HUES6 (cell line): ENCODE results near the gene PRR15L.

Experiments used
- H3K27ac ChIP-seq: 2 replicates; pipeline ENCODE4 v1.7.0; 2013; ENCODE audit warnings: low read depth, mild to moderate bottlenecking, low read length, inconsistent platforms
- H3K27me3 ChIP-seq: 2 replicates; pipeline ENCODE4 v1.6.1; 2013; ENCODE audit warnings: low read length; ENCODE audit not compliant: control insufficient read depth, insufficient read depth
- H3K36me3 ChIP-seq: 2 replicates; pipeline ENCODE4 v1.6.1; 2013; ENCODE audit warnings: low read length; ENCODE audit not compliant: control insufficient read depth, insufficient read depth
- H3K4me1 ChIP-seq: 2 replicates; pipeline ENCODE4 v1.6.1; 2013; ENCODE audit warnings: low read length; ENCODE audit not compliant: control insufficient read depth, insufficient read depth
- H3K4me3 ChIP-seq: 2 replicates; pipeline ENCODE4 v1.5.1; 2013; ENCODE audit warnings: low read depth, low read length
- H3K9ac ChIP-seq: one replicate; pipeline ENCODE4 v1.6.1; 2013; ENCODE audit warnings: mild to moderate bottlenecking, low read length
- H3K9me3 ChIP-seq: 2 replicates; pipeline ENCODE4 v1.6.1; 2013; ENCODE audit warnings: low read depth, low read length; ENCODE audit not compliant: control insufficient read depth, insufficient read depth

The PRR15L gene

GRCh38 chr17:47956791-47957590, 692 bp downstream of the PRR15L start:
- H3K36me3 ChIP-seq, result no peaks in the 10 kb centered on the region
- H3K9ac ChIP-seq, result no peak overlapping the region
- H3K27ac ChIP-seq, result no peak overlapping the region
- H3K4me1 ChIP-seq, result peaks cover 15% of the 10 kb centered on the region
- no peaks in the 10 kb centered on the region for H3K9me3 ChIP-seq
- H3K4me3 ChIP-seq, result no peak overlapping the region
- no peaks in the 10 kb centered on the region for H3K27me3 ChIP-seq

- no peaks in the 10 kb centered on the region for H3K36me3 ChIP-seq
- no peak overlapping the region for H3K9ac ChIP-seq
- no peak overlapping the region for H3K4me3 ChIP-seq
- H3K4me1 ChIP-seq, result peaks cover 15% of the 10 kb centered on the region
- H3K27ac ChIP-seq, result no peak overlapping the region
- H3K9me3 ChIP-seq, result no peaks in the 10 kb centered on the region
- no peaks in the 10 kb centered on the region for H3K27me3 ChIP-seq
Measured at GRCh38 chr17:47955497-47956461, 1.9 kb downstream of the PRR15L start.

GRCh38 chr17:47953909-47954308, 3.8 kb downstream of the PRR15L start:
- no peak overlapping the region for H3K4me3 ChIP-seq
- no peaks in the 10 kb centered on the region for H3K27me3 ChIP-seq
- peaks cover 23% of the 10 kb centered on the region for H3K4me1 ChIP-seq
- H3K36me3 ChIP-seq, result no peaks in the 10 kb centered on the region
- no peak overlapping the region for H3K9ac ChIP-seq
- H3K27ac ChIP-seq, result no peak overlapping the region
- no peaks in the 10 kb centered on the region for H3K9me3 ChIP-seq

GRCh38 chr17:47952171-47953021, 5.3 kb downstream of the PRR15L start:
- Histone ChIP-seq H3K4me3 (no peak overlapping the region), H3K9ac (no peak overlapping the region), H3K4me1 (peaks cover 19% of the 10 kb centered on the region), H3K36me3 (0 out of 2 replicates have a peak, but pooled peaks cover 3% of the 10 kb centered on the region), H3K27me3 (no peaks in the 10 kb centered on the region), H3K9me3 (no peaks in the 10 kb centered on the region), H3K27ac (no peak overlapping the region)

- H3K4me3 ChIP-seq, result no peak overlapping the region
- H3K27me3 ChIP-seq, result no peaks in the 10 kb centered on the region
- H3K4me1 ChIP-seq, result peaks cover 14% of the 10 kb centered on the region
- no peaks in the 10 kb centered on the region for H3K9me3 ChIP-seq
- H3K36me3 ChIP-seq, result 0 out of 2 replicates have a peak, but pooled peaks cover 3% of the 10 kb centered on the region
- no peak overlapping the region for H3K27ac ChIP-seq
- H3K9ac ChIP-seq, result no peak overlapping the region
Measured at GRCh38 chr17:47950448-47950847, 7.2 kb downstream of the PRR15L start.

- no peak overlapping the region for H3K4me3 ChIP-seq
- H3K9me3 ChIP-seq, result no peaks in the 10 kb centered on the region
Measured at GRCh38 chr17:47949946-47950345, 7.7 kb downstream of the PRR15L start.

GRCh38 chr17:47949197-47949759, 8.4 kb downstream of the PRR15L start:
- Histone ChIP-seq H3K36me3 (0 out of 2 replicates have a peak, but pooled peaks cover 9% of the 10 kb centered on the region), H3K9ac (peak overlapping the region; percentile 37), H3K4me3 (peak overlapping the region; percentile 42), H3K27me3 (no peaks in the 10 kb centered on the region), H3K27ac (no peak overlapping the region), H3K4me1 (peaks cover 14% of the 10 kb centered on the region), H3K9me3 (no peaks in the 10 kb centered on the region)

More at GRCh38 chr17:47949946-47950345, 7.7 kb downstream of the PRR15L start:
- peaks cover 14% of the 10 kb centered on the region for H3K4me1 ChIP-seq
- H3K36me3 ChIP-seq, result 0 out of 2 replicates have a peak, but pooled peaks cover 8% of the 10 kb centered on the region
- H3K27ac ChIP-seq, result no peak overlapping the region
- no peaks in the 10 kb centered on the region for H3K27me3 ChIP-seq
- H3K9ac ChIP-seq, result no peak overlapping the region

- H3K36me3 ChIP-seq, result 0 out of 2 replicates have a peak, but pooled peaks cover 9% of the 10 kb centered on the region
- peaks cover 14% of the 10 kb centered on the region for H3K4me1 ChIP-seq
- H3K9ac ChIP-seq, result peak overlapping the region; percentile 37
- no peak overlapping the region for H3K4me3 ChIP-seq
- H3K27ac ChIP-seq, result no peak overlapping the region
- H3K9me3 ChIP-seq, result no peaks in the 10 kb centered on the region
- H3K27me3 ChIP-seq, result no peaks in the 10 kb centered on the region
Measured at GRCh38 chr17:47948706-47949196, 8.9 kb downstream of the PRR15L start.

GRCh38 chr17:47946929-47947397, 10.7 kb downstream of the PRR15L start:
- Histone ChIP-seq H3K9me3 (no peaks in the 10 kb centered on the region), H3K9ac (no peak overlapping the region), H3K27me3 (no peaks in the 10 kb centered on the region), H3K36me3 (0 out of 2 replicates have a peak, but pooled peaks cover 9% of the 10 kb centered on the region), H3K4me1 (peaks cover 19% of the 10 kb centered on the region), H3K27ac (no peak overlapping the region), H3K4me3 (no peak overlapping the region)

- Histone ChIP-seq H3K9me3 (no peaks in the 10 kb centered on the region), H3K27me3 (no peaks in the 10 kb centered on the region), H3K9ac (no peak overlapping the region), H3K27ac (no peak overlapping the region), H3K4me3 (no peak overlapping the region), H3K4me1 (peaks cover 20% of the 10 kb centered on the region), H3K36me3 (0 out of 2 replicates have a peak, but pooled peaks cover 9% of the 10 kb centered on the region)
Measured at GRCh38 chr17:47946516-47946915, 11.2 kb downstream of the PRR15L start.
